HG03520 (cell line): ENCODE measurements around the gene PCDHB7.
"Not testable (repeated sequence)": the region's sequence is repeated elsewhere in the genome, so short reads cannot be mapped to it uniquely, and the experiment has no call there.

ENCODE experiments used
- ATAC-seq: cut with Tn5 transposase; IDR thresholded peaks from one replicate; pipeline ENCODE4 v1.9.1; 2021; ENCODE audit warnings: mild to moderate bottlenecking, moderate library complexity; ENCODE audit not compliant: unreplicated experiment

The PCDHB7 gene

DNA sequence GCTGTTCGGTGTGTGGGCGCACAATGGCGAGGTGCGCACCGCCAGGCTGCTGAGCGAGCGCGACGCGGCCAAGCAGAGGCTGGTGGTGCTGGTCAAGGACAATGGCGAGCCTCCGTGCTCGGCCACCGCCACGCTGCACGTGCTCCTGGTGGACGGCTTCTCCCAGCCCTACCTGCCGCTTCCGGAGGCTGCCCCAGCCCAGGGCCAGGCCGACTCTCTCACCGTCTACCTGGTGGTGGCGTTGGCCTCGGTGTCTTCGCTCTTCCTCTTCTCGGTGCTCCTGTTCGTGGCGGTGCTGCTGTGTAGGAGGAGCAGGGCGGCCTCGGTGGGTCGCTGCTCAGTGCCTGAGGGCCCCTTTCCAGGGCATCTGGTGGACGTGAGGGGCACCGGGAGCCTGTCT lies 7.4 kb downstream of the PCDHB7 start:
- not testable (repeated sequence) for ATAC-seq

DNA sequence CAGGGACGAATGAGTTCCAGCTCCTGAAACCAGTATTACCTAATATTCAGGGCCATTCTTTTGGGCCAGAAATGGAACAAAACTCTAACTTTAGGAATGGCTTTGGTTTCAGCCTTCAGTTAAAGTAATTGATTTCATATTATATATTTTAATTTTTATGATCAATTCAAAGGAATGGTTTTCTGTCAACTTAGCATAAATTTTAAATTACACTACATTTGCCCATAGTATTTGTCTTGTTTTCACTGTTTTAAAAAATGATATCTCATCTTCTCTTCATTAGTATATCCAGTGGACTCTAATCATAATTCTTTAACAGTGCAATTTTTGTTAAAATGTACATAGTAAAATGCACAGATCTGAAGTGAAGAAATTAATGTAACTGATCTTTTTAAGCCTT lies 7.9 kb downstream of the PCDHB7 start:
- no peak for ATAC-seq

DNA sequence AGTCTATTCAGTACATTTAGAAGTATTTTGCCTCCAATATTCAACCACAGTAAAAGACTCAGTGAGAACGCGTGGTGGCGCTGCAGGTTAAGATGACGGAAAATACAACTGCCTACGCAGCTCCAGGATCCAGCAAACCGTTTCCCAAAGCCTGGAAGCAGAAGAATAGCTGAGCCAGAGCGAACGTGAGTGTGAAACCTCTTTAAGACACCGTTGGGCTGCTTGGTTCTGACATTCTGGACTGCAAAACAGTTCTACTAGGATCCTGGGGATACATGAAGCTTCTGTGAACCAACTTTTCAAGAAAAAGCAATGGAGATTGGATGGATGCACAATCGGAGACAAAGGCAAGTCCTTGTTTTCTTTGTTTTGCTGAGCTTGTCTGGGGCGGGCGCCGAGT lies 9.8 kb downstream of the PCDHB7 start, which contains the start of gene PCDHB16:
TSS of gene PCDHB16 (plus strand) at position 140 of the 400 bp plus-strand sequence. CDS start at position 313, 173 bp downstream.
- ATAC-seq = no peak

- not testable (repeated sequence) for ATAC-seq
These were observed 11.8 kb downstream of the PCDHB7 start for GRCh38 chr5:141184117-141184855.

GRCh38 chr5:141186897-141187512 lies 14.6 kb downstream of the PCDHB7 start, which contains the start of gene PCDHB9:
Gene PCDHB9 (plus strand): TSS chr5:141187161. CDS start chr5:141187319, 158 bp downstream.
- ATAC-seq = no peak

DNA sequence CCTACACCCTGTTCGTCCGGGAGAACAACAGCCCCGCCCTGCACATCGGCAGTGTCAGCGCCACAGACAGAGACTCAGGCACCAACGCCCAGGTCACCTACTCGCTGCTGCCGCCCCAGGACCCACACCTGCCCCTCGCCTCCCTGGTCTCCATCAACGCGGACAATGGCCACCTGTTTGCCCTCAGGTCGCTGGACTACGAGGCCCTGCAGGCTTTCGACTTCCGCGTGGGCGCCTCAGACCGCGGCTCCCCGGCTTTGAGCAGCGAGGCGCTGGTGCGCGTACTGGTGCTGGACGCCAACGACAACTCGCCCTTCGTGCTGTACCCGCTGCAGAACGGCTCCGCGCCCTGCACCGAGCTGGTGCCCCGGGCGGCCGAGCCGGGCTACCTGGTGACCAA lies 16.2 kb downstream of the PCDHB7 start:
- not testable (repeated sequence) for ATAC-seq

DNA sequence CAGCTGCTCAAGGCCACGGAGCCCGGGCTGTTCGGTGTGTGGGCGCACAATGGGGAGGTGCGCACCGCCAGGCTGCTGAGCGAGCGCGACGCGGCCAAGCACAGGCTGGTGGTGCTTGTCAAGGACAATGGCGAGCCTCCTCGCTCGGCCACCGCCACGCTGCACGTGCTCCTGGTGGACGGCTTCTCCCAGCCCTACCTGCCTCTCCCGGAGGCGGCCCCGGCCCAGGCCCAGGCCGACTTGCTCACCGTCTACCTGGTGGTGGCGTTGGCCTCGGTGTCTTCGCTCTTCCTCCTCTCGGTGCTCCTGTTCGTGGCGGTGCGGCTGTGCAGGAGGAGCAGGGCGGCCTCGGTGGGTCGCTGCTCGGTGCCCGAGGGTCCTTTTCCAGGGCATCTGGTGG lies 16.7 kb downstream of the PCDHB7 start:
- ATAC-seq = not testable (repeated sequence)

- ATAC-seq = no peak
These were observed 19.8 kb downstream of the PCDHB7 start, which contains the start of gene PCDHB10 for GRCh38 chr5:141192110-141192725. Gene PCDHB10 (plus strand): TSS chr5:141192353. CDS start chr5:141192553, 200 bp downstream.

- ATAC-seq = not testable (repeated sequence)
These were observed 21.9 kb downstream of the PCDHB7 start for GRCh38 chr5:141194332-141194731.

GRCh38 chr5:141196363-141196762 lies 23.9 kb downstream of the PCDHB7 start:
- ATAC-seq = no peak

GRCh38 chr5:141199359-141200235 lies 27.2 kb downstream of the PCDHB7 start, which contains the start of gene PCDHB11:
Gene PCDHB11 (plus strand): TSS chr5:141199627. CDS start chr5:141199775, 148 bp downstream.
- ATAC-seq = no peak

DNA sequence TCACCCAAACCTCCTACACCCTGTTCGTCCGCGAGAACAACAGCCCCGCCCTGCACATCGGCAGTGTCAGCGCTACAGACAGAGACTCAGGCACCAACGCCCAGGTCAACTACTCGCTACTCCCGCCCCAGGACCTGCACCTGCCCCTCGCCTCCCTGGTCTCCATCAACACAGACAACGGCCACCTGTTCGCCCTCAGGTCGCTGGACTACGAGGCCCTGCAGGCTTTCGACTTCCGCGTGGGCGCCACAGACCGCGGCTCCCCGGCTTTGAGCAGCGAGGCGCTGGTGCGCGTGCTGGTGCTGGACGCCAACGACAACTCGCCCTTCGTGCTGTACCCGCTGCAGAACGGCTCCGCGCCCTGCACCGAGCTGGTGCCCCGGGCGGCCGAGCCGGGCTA lies 28.7 kb downstream of the PCDHB7 start:
- ATAC-seq = not testable (repeated sequence)

DNA sequence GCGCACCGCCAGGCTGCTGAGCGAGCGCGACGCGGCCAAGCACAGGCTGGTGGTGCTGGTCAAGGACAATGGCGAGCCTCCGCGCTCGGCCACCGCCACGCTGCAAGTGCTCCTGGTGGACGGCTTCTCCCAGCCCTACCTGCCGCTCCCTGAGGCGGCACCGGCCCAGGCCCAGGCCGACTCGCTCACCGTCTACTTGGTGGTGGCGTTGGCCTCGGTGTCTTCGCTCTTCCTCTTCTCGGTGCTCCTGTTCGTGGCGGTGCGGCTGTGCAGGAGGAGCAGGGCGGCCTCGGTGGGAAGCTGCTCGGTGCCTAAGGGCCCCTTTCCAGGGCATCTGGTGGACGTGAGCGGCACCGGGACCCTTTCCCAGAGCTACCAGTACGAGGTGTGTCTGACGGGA lies 29.2 kb downstream of the PCDHB7 start:
- not testable (repeated sequence) for ATAC-seq

GRCh38 chr5:141208478-141208877 lies 36.0 kb downstream of the PCDHB7 start, which contains the start of gene PCDHB12:
Gene PCDHB12 (plus strand): TSS chr5:141208719. CDS start chr5:141208908, 189 bp downstream.
- no peak for ATAC-seq

GRCh38 chr5:141210281-141210680 lies 37.8 kb downstream of the PCDHB7 start:
- ATAC-seq = not testable (repeated sequence)

GRCh38 chr5:141210849-141211248 lies 38.4 kb downstream of the PCDHB7 start:
- not testable (repeated sequence) for ATAC-seq

DNA sequence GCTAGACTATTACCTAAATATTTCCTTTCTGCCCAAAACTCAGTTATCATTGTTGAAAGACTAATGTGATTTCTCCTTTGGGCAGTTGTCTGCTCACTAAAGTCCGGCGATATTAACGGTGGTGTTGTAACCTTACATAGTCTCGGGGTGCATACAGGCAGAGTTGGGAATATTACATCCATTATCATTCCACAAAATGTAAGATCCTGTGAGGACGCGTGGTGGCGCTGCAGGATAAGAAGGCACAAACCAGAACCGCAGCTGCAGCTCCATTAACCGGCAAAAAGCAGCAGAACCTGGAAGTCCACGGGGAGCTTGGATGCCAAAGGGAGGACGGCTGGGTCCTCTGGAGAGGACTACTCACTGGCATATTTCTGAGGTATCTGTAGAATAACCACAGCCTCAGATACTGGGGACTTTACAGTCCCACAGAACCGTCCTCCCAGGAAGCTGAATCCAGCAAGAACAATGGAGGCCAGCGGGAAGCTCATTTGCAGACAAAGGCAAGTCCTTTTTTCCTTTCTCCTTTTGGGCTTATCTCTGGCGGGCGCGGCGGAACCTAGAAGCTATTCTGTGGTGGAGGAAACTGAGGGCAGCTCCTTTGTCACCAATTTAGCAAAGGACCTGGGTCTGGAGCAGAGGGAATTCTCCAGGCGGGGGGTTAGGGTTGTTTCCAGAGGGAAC lies 41.4 kb downstream of the PCDHB7 start, which contains the start of gene PCDHB13:
TSS of gene PCDHB13 (plus strand) at position 264 of the 684 bp plus-strand sequence. CDS start at position 469, 205 bp downstream.
- not testable (repeated sequence) for ATAC-seq

GRCh38 chr5:141214583-141214982 lies 42.1 kb downstream of the PCDHB7 start:
- not testable (repeated sequence) for ATAC-seq

DNA sequence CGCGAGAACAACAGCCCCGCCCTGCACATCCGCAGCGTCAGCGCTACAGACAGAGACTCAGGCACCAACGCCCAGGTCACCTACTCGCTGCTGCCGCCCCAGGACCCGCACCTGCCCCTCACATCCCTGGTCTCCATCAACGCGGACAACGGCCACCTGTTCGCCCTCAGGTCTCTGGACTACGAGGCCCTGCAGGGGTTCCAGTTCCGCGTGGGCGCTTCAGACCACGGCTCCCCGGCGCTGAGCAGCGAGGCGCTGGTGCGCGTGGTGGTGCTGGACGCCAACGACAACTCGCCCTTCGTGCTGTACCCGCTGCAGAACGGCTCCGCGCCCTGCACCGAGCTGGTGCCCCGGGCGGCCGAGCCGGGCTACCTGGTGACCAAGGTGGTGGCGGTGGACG lies 43.1 kb downstream of the PCDHB7 start:
- ATAC-seq = not testable (repeated sequence)

- ATAC-seq = not testable (repeated sequence)
These were observed 43.6 kb downstream of the PCDHB7 start for GRCh38 chr5:141216035-141216434.
